HepG2 (cell line): ENCODE measurements around the gene GMEB2. TPM values are rescaled to one million over a fixed set of nuclear protein-coding genes. Genes with fewer than 3 reads are reported as not detected.

Source experiments
- DZIP1 ChIP-seq: sonication (generic); formaldehyde crosslinking; IDR thresholded peaks from 2 replicates; pipeline ENCODE4 v1.5.0; 2020; ENCODE audit warnings: mild to moderate bottlenecking, missing genetic modification reagents
- HIC2 ChIP-seq: sonication (generic); formaldehyde crosslinking; IDR thresholded peaks from 2 replicates; pipeline ENCODE4 v1.9.0; 2022; ENCODE audit warnings: low read depth, missing genetic modification reagents
- REL ChIP-seq: sonication (generic); formaldehyde crosslinking; conservative IDR thresholded peaks from 2 replicates; pipeline ENCODE4 v1.8.0; 2022; ENCODE audit warnings: mild to moderate bottlenecking, missing genetic modification reagents, moderate library complexity
- SRSF9 ChIP-seq: fragments of 200-400 bp; formaldehyde crosslinking; IDR thresholded peaks from 2 replicates; pipeline ENCODE4 v1.6.1; 2018; ENCODE audit warnings: borderline replicate concordance, mild to moderate bottlenecking, low read depth, low read length; ENCODE audit not compliant: insufficient read depth, poor library complexity, severe bottlenecking
- TOE1 ChIP-seq: sonication (generic); formaldehyde crosslinking; IDR thresholded peaks from 2 replicates; pipeline ENCODE4 v1.4.0; 2020; ENCODE audit warnings: mild to moderate bottlenecking, missing genetic modification reagents
- ZNF124 ChIP-seq: sonication (generic); formaldehyde crosslinking; IDR thresholded peaks from 2 replicates; pipeline ENCODE4 v1.4.0; 2020; ENCODE audit warnings: missing genetic modification reagents
- polyA plus RNA-seq, 8 experiments: library from polyadenylated mRNA; depleted of rRNA in 3 of 8; stranded (reverse) in 7 of 8; unstranded in 1 of 8; fragments of >200 nt; fragmentation: Illumina TruSeq in 4 of 8; extraction: Trizol in 4 of 8; gene quantifications; 2 replicates each; pipeline versions ENCODE4 v1.2.1 to v1.2.3, GENCODE V29; 2011 to 2016; ENCODE audit warnings: low read depth in 4 of 8, missing spikeins in 1 of 8, mixed read lengths in 1 of 8; ENCODE audit not compliant: insufficient read depth in 1 of 8
- total RNA-seq, 5 experiments: library from RNA; depleted of rRNA; stranded (reverse); fragments of >200 nt; fragmentation: Illumina TruSeq; extraction: Trizol; gene quantifications; 2 replicates each; pipeline ENCODE4 v1.2.3, GENCODE V29; 2016; ENCODE audit warnings: low read depth in 1 of 5
- TF ChIP-seq, protein P1 (sequence below): sonication (generic); formaldehyde crosslinking; IDR thresholded peaks from 2 replicates; pipeline ENCODE4; 2020; ENCODE audit warnings: missing genetic modification reagents, mild to moderate bottlenecking, borderline replicate concordance
- TF ChIP-seq, protein P2 (sequence below): sonication (generic); formaldehyde crosslinking; IDR thresholded peaks from 2 replicates; pipeline ENCODE4 v1.5.0; 2020; ENCODE audit warnings: mild to moderate bottlenecking, missing genetic modification reagents
- TF ChIP-seq, protein P3 (sequence below): sonication (generic); formaldehyde crosslinking; IDR thresholded peaks from 2 replicates; pipeline ENCODE4 v1.4.0; 2020; ENCODE audit warnings: missing genetic modification reagents
- TF ChIP-seq, protein P4 (sequence below): sonication (generic); formaldehyde crosslinking; IDR thresholded peaks from 2 replicates; pipeline ENCODE4 v1.8.0; 2022; ENCODE audit warnings: missing genetic modification reagents, mild to moderate bottlenecking, moderate library complexity, borderline replicate concordance

Gene GMEB2
- total and polyA plus RNA-seq, 2 of the 13 experiments (the other 11 are each of a cell fraction or from before 2014, with no cell fraction given): 10.6 to 12.4 TPM

DNA sequence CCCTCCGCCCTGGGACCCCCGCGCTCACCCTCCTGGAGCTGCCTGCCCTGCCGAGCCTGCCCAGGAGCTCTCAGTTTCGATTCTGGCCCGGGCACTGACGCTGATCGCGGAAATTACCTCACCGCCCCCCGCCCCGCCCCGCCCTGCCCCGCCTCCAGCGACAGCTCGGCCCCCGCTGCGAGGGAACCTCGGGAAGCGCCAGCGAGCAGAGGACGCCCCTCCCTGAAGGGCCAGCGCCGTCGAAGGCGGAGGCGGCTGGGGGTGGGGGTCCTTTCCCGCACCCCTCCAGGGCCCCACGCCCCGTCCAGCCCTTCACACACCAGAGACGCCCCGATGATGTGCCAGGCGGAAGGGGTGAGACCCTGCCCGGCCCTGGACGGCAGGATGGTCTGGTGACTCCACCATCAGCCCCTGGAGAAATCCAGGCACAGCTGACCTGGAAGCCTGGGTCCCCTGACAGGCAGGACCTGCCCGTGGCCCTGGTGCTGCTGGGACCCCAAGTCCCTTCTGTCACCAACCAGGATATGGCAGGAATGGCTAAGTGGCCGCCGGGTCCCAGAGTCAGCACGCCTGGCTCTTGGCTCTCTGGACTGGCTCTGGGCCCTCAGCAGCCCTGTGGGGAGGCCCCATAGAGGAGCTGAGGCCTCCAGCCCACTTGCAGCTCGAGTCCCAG is 52.6 kb downstream of the GMEB2 start, which contains the start of gene HELZ2 (continued):
- TF ChIP-seq, protein P1, sequence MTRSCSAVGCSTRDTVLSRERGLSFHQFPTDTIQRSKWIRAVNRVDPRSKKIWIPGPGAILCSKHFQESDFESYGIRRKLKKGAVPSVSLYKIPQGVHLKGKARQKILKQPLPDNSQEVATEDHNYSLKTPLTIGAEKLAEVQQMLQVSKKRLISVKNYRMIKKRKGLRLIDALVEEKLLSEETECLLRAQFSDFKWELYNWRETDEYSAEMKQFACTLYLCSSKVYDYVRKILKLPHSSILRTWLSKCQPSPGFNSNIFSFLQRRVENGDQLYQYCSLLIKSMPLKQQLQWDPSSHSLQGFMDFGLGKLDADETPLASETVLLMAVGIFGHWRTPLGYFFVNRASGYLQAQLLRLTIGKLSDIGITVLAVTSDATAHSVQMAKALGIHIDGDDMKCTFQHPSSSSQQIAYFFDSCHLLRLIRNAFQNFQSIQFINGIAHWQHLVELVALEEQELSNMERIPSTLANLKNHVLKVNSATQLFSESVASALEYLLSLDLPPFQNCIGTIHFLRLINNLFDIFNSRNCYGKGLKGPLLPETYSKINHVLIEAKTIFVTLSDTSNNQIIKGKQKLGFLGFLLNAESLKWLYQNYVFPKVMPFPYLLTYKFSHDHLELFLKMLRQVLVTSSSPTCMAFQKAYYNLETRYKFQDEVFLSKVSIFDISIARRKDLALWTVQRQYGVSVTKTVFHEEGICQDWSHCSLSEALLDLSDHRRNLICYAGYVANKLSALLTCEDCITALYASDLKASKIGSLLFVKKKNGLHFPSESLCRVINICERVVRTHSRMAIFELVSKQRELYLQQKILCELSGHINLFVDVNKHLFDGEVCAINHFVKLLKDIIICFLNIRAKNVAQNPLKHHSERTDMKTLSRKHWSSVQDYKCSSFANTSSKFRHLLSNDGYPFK: no peak
- TF ChIP-seq TOE1 (CRISPR knock-in tag) (no peak), HIC2 (CRISPR knock-in tag) (no peak; the same call in 1 of the 2 replicates), ZNF124 (peak; percentile 51; the same call in 1 of the 2 replicates), REL (no peak), DZIP1 (CRISPR knock-in tag) (peak; percentile 83), SRSF9 (no peak)
- TF ChIP-seq, protein P2, sequence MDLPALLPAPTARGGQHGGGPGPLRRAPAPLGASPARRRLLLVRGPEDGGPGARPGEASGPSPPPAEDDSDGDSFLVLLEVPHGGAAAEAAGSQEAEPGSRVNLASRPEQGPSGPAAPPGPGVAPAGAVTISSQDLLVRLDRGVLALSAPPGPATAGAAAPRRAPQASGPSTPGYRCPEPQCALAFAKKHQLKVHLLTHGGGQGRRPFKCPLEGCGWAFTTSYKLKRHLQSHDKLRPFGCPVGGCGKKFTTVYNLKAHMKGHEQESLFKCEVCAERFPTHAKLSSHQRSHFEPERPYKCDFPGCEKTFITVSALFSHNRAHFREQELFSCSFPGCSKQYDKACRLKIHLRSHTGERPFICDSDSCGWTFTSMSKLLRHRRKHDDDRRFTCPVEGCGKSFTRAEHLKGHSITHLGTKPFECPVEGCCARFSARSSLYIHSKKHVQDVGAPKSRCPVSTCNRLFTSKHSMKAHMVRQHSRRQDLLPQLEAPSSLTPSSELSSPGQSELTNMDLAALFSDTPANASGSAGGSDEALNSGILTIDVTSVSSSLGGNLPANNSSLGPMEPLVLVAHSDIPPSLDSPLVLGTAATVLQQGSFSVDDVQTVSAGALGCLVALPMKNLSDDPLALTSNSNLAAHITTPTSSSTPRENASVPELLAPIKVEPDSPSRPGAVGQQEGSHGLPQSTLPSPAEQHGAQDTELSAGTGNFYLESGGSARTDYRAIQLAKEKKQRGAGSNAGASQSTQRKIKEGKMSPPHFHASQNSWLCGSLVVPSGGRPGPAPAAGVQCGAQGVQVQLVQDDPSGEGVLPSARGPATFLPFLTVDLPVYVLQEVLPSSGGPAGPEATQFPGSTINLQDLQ (CRISPR knock-in tag): no peak
- TF ChIP-seq, protein P3, sequence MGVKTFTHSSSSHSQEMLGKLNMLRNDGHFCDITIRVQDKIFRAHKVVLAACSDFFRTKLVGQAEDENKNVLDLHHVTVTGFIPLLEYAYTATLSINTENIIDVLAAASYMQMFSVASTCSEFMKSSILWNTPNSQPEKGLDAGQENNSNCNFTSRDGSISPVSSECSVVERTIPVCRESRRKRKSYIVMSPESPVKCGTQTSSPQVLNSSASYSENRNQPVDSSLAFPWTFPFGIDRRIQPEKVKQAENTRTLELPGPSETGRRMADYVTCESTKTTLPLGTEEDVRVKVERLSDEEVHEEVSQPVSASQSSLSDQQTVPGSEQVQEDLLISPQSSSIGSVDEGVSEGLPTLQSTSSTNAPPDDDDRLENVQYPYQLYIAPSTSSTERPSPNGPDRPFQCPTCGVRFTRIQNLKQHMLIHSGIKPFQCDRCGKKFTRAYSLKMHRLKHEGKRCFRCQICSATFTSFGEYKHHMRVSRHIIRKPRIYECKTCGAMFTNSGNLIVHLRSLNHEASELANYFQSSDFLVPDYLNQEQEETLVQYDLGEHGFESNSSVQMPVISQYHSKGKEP: 0 out of 2 replicates have a peak, but pooled peaks have one; percentile 25
- TF ChIP-seq, protein P4, sequence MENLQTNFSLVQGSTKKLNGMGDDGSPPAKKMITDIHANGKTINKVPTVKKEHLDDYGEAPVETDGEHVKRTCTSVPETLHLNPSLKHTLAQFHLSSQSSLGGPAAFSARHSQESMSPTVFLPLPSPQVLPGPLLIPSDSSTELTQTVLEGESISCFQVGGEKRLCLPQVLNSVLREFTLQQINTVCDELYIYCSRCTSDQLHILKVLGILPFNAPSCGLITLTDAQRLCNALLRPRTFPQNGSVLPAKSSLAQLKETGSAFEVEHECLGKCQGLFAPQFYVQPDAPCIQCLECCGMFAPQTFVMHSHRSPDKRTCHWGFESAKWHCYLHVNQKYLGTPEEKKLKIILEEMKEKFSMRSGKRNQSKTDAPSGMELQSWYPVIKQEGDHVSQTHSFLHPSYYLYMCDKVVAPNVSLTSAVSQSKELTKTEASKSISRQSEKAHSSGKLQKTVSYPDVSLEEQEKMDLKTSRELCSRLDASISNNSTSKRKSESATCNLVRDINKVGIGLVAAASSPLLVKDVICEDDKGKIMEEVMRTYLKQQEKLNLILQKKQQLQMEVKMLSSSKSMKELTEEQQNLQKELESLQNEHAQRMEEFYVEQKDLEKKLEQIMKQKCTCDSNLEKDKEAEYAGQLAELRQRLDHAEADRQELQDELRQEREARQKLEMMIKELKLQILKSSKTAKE (CRISPR knock-in tag): no peak
